ENCODE measurements around the gene MYH9.

Gene MYH9

DNA sequence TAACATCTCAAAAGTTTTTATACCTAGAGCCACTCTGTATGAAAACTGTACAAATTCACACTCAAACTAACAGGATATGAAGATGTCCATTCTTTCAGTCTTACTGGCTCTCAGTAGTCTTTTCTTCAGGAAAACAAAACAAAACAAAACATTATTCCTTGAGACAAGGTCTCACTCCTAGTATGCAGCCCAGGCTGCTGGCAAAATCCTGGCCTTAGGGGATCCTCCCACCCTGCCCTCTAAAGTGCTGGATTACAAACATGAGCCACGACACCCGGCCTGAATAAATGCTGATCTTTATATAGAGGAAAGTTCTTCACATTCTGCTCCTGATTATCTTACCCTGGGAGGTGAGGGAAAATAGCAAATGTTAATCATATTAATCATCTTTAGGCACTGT lies 153.6 kb downstream of the MYH9 start:
- Histone ChIP-seq H3K4me1 (peaks cover 0 to 41% (median 24%) of the 10 kb centered on the region in 4 donors), H3K4me3 (no peak overlapping the region), H3K27ac (no peak overlapping the region)

DNA sequence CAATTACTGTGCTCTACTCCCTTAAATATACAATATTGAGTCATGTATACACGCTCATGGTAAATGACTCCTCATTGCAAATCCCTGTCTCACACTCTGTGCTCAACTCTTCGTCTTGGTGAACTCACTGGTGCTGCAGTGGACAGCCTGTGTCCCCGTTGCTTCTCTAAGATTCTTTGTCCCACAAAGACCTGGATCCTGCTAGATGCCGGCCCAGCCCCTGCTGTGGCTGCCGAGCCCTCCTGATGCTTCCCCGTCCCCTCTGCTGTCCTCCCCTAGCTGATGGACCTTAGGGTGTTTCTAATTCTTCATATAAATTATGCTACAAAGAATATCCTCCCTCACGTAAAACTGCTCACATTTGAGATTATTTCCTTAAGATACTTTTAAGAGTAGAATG lies 154.0 kb downstream of the MYH9 start:
- H3K9me3 ChIP-seq, result no peaks in the 10 kb centered on the region
- no peaks in the 10 kb centered on the region for H3K27me3 ChIP-seq
- no peak for DNase-seq
- peaks cover 0 to 40% (median 23%) of the 10 kb centered on the region in 4 donors for H3K4me1 ChIP-seq
- peaks cover 33 to 65% (median 48%) of the 10 kb centered on the region in 3 donors for H3K36me3 ChIP-seq
- no peak overlapping the region for H3K27ac ChIP-seq
- H3K4me3 ChIP-seq, result no peak overlapping the region
- TF ChIP-seq, protein P1, sequence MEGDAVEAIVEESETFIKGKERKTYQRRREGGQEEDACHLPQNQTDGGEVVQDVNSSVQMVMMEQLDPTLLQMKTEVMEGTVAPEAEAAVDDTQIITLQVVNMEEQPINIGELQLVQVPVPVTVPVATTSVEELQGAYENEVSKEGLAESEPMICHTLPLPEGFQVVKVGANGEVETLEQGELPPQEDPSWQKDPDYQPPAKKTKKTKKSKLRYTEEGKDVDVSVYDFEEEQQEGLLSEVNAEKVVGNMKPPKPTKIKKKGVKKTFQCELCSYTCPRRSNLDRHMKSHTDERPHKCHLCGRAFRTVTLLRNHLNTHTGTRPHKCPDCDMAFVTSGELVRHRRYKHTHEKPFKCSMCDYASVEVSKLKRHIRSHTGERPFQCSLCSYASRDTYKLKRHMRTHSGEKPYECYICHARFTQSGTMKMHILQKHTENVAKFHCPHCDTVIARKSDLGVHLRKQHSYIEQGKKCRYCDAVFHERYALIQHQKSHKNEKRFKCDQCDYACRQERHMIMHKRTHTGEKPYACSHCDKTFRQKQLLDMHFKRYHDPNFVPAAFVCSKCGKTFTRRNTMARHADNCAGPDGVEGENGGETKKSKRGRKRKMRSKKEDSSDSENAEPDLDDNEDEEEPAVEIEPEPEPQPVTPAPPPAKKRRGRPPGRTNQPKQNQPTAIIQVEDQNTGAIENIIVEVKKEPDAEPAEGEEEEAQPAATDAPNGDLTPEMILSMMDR (IDR thresholded peaks at IDR 0.05), result no peak
- intact Hi-C loops (cut with DNase I; ENCODE audit: low total_unique reads), result no loop called here

More for the DNA sequence above, 153.6 kb downstream of the MYH9 start:
- no peak for DNase-seq
- intact Hi-C loops (cut with DNase I; ENCODE audit: low total_unique reads), result no loop called here
- H3K27me3 ChIP-seq, result no peaks in the 10 kb centered on the region
- no peaks in the 10 kb centered on the region for H3K9me3 ChIP-seq
- H3K36me3 ChIP-seq, result peaks cover 30 to 60% (median 44%) of the 10 kb centered on the region in 3 donors
- TF ChIP-seq, protein P1 (IDR thresholded peaks at IDR 0.05), result no peak

DNA sequence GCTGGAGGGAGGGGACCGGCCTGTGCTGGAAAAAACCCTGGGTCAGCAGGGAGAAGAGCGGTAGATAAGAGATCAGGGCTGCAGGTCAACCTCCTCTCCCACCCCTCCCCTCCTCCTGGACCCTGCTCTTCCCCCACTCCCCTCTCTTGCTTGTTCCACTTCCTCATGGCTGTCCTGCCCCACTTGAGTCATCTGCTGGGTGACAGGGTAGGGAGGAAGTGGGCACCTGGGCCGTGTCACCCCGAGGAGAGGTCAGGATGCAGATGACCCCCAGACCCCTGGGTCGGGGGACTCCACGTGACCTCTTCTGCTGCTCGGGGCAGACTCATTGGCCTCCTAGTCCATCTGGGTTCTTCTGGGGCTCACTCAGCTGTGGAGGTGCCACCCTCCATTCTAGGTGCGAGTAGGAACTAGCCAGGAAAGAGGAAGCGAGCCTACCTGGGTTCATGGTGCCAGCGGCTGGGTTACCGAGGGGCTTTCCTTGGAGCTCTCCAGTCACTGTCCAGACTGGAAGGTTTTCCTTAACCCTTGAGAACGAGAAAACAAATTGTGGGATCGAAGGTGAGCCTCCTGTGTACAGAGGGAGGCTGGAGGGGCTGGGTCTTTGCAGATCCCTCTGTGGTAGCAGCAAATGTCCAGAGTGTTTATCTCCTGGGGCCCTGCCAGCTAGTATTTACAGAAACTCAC lies 154.9 kb downstream of the MYH9 start:
- TF ChIP-seq, protein P1 (IDR thresholded peaks at IDR 0.05), result no peak
- Histone ChIP-seq H3K36me3 (peaks cover 38 to 74% (median 57%) of the 10 kb centered on the region in 3 donors), H3K9me3 (no peaks in the 10 kb centered on the region), H3K27ac (no peak overlapping the region), H3K4me1 (peaks cover 0 to 30% (median 16%) of the 10 kb centered on the region in 4 donors), H3K4me3 (no peak overlapping the region), H3K27me3 (no peaks in the 10 kb centered on the region)
- intact Hi-C loops (cut with DNase I; ENCODE audit: low total_unique reads), result no loop called here
- no peak for DNase-seq

Data from tibial artery (tissue), 4 donors.